NCI-H510A treated with DMSO at 0.1 percent for 48 hours (cell line): Measurements from ENCODE around the gene C10orf67.
"Not testable (repeated sequence)": the region's sequence is repeated elsewhere in the genome, so short reads cannot be mapped to it uniquely, and the experiment has no call there.

Experiments used
- DNase-seq: peaks from one replicate; lab custom pipeline; 2025; lab: John Stamatoyannopoulos, UW

Gene C10orf67

GRCh38 chr10:23344241-23344841, at the start of gene C10orf67:
Gene C10orf67 (minus strand): TSS chr10:23344797. CDS start chr10:23344774, 23 bp downstream.
- DNase-seq, result peak; percentile 12

GRCh38 chr10:23391821-23392220, 47.2 kb upstream of the C10orf67 start:
- DNase-seq, result no peak

GRCh38 chr10:23390809-23391208, 46.2 kb upstream of the C10orf67 start:
- DNase-seq, result no peak

GRCh38 chr10:23390408-23390807, 45.8 kb upstream of the C10orf67 start:
- not testable (repeated sequence) for DNase-seq

GRCh38 chr10:23387516-23387915, 42.9 kb upstream of the C10orf67 start:
- DNase-seq, result not testable (repeated sequence)

- DNase-seq, result no peak
Measured at GRCh38 chr10:23386052-23386451, 41.5 kb upstream of the C10orf67 start.

- no peak for DNase-seq
Measured at GRCh38 chr10:23384364-23384763, 39.8 kb upstream of the C10orf67 start.

- DNase-seq, result no peak
Measured at GRCh38 chr10:23383637-23384036, 39.0 kb upstream of the C10orf67 start.

GRCh38 chr10:23381298-23382040, 36.9 kb upstream of the C10orf67 start:
- DNase-seq, result no peak

- no peak for DNase-seq
Measured at GRCh38 chr10:23379686-23380085, 35.1 kb upstream of the C10orf67 start.

GRCh38 chr10:23376229-23376655, 31.6 kb upstream of the C10orf67 start:
- DNase-seq, result no peak

- DNase-seq, result no peak
Measured at GRCh38 chr10:23375366-23375765, 30.8 kb upstream of the C10orf67 start.

- no peak for DNase-seq
Measured at GRCh38 chr10:23373156-23373555, 28.6 kb upstream of the C10orf67 start.

- DNase-seq, result no peak
Measured at GRCh38 chr10:23371073-23371472, 26.5 kb upstream of the C10orf67 start.

- no peak for DNase-seq
Measured at GRCh38 chr10:23370106-23370505, 25.5 kb upstream of the C10orf67 start.

- DNase-seq, result no peak
Measured at GRCh38 chr10:23368816-23369640, 24.4 kb upstream of the C10orf67 start.

GRCh38 chr10:23367896-23368595, 23.4 kb upstream of the C10orf67 start:
- no peak for DNase-seq

- not testable (repeated sequence) for DNase-seq
Measured at GRCh38 chr10:23365417-23366030, 20.9 kb upstream of the C10orf67 start.

- DNase-seq, result no peak
Measured at GRCh38 chr10:23364378-23364777, 19.8 kb upstream of the C10orf67 start.

GRCh38 chr10:23363793-23364135, 19.2 kb upstream of the C10orf67 start:
- DNase-seq, result no peak

- no peak for DNase-seq
Measured at GRCh38 chr10:23362879-23363792, 18.5 kb upstream of the C10orf67 start.
